ENCODE results near the gene ENPP1. TPM values are rescaled to one million over a fixed set of nuclear protein-coding genes. Genes with fewer than 3 reads are reported as not detected.

ENPP1 gene
- total and polyA plus RNA-seq, 2 of the 4 experiments (the other 2 are of a cell fraction) = 10.9 to 38.9 TPM

GRCh38 chr6:131782764-131783163 lies 25.1 kb upstream of the ENPP1 start:
- H3K4ac ChIP-seq (ENCODE audit: low read depth, low read length) = no peak overlapping the region
- no peak overlapping the region for H2BK20ac ChIP-seq (ENCODE audit: low read depth, low read length)
- H2AK9ac ChIP-seq (replicated peaks; ENCODE audit: low read depth, low read length, poor library complexity) = no peak overlapping the region
- peaks cover 2% of the 10 kb centered on the region; the same call in 1 of the 2 replicates for H3K4me1 ChIP-seq (ENCODE audit: control insufficient read depth, insufficient read depth, low read length)
- H4K8ac ChIP-seq (ENCODE audit: low read depth in 2 of 2, low read length in 2 of 2) = no peak overlapping the region
- no TSS peak for BruUV-seq (replicated peaks)
- no peak overlapping the region for H4K5ac ChIP-seq (ENCODE audit: low read depth, low read length)
- no peaks in the 10 kb centered on the region for H3K36me3 ChIP-seq (ENCODE audit: control insufficient read depth, insufficient read depth, low read length)
- TF ChIP-seq POLR2A (IDR thresholded peaks at IDR 0.05; ENCODE audit: low read depth, low read length) (no peak), CTCF (conservative IDR thresholded peaks at IDR 0.05; ENCODE audit: low read depth, low read length) (no peak), RAD21 (IDR thresholded peaks at IDR 0.05; ENCODE audit: low read length) (no peak), FOS (IDR thresholded peaks at IDR 0.05; ENCODE audit: low read depth, low read length) (no peak), USF2 (IDR thresholded peaks at IDR 0.05; ENCODE audit: low read depth, low read length) (no peak), CHD1 (IDR thresholded peaks at IDR 0.05; ENCODE audit: low read depth, low read length) (no peak), SMC3 (IDR thresholded peaks at IDR 0.05; ENCODE audit: low read depth, low read length) (no peak), MAFK (IDR thresholded peaks at IDR 0.05; ENCODE audit: low read depth, low read length) (no peak), CEBPB (IDR thresholded peaks at IDR 0.05; ENCODE audit: low read depth, low read length) (no peak), BHLHE40 (IDR thresholded peaks at IDR 0.05; ENCODE audit: low read depth, low read length) (no peak), NFE2L2 (IDR thresholded peaks at IDR 0.05; ENCODE audit: low read depth, low read length) (no peak), RCOR1 (IDR thresholded peaks at IDR 0.05; ENCODE audit: insufficient replicate concordance, low read length) (no peak)
- H3K9ac ChIP-seq (ENCODE audit: low read depth, low read length) = no peak overlapping the region
- H2AK5ac ChIP-seq (ENCODE audit: low read depth, low read length) = no peak overlapping the region
- dilution Hi-C loops (cut with HindIII; ENCODE audit: low sequenced_read_pairs, unreplicated experiment) (no loop called here), intact Hi-C loops (cut with micrococcal nuclease) (no loop called here), in situ Hi-C loops (cut with MboI; ENCODE audit: low sequenced_read_pairs) (no loop called here)
- WGBS, 2 experiments (ENCODE audit: extremely low coverage in 2 of 2, insufficient read length in 1 of 2) = 89% methylated on average over 1 of the region's 1 CpG; no CpG with 5 or more reads in 1 of the 2 experiments
- no peak overlapping the region for H3K14ac ChIP-seq (replicated peaks; ENCODE audit: low read depth, low read length)
- no peak for DNase-seq
- no peaks in the 10 kb centered on the region for H3K9me3 ChIP-seq (ENCODE audit: control insufficient read depth, insufficient read depth, low read length)
- POLR2A ChIA-PET (ENCODE audit: unreplicated experiment) = no interaction called here
- H3K9me1 ChIP-seq (ENCODE audit: insufficient read depth, low read length) = peaks cover 3% of the 10 kb centered on the region; the same call in 1 of the 2 replicates
- H3K79me1 ChIP-seq (ENCODE audit: low read depth in 1 of 2, low read length in 2 of 2) = no peaks in the 10 kb centered on the region
- no peak overlapping the region for H3K4me3 ChIP-seq (ENCODE audit: insufficient read depth, low read depth, low read length)
- H3K18ac ChIP-seq (ENCODE audit: low read depth, low read length) = no peak overlapping the region
- no peak overlapping the region for H4K91ac ChIP-seq (ENCODE audit: insufficient read depth, low read depth, low read length)
- H3K4me2 ChIP-seq (ENCODE audit: low read depth, low read length) = no peak overlapping the region
- CTCF ChIA-PET = no interaction called here
- no peak overlapping the region for H2AFZ ChIP-seq (replicated peaks; ENCODE audit: low read length, poor library complexity)
- H3K27me3 ChIP-seq (ENCODE audit: control insufficient read depth, insufficient read depth, low read length) = no peaks in the 10 kb centered on the region; the same call in 1 of the 2 replicates
- H2BK5ac ChIP-seq (ENCODE audit: low read depth, low read length, poor library complexity, severe bottlenecking) = no peak overlapping the region
- no peak overlapping the region for H3K27ac ChIP-seq (ENCODE audit: insufficient read depth, low read length)
- no peak overlapping the region for H2BK15ac ChIP-seq (ENCODE audit: low read depth, low read length)
- ATAC-seq (ENCODE audit: low read depth) = no peak
- no peak overlapping the region for H2BK120ac ChIP-seq (ENCODE audit: low read depth, low read length)
- no peaks in the 10 kb centered on the region for H4K20me1 ChIP-seq (ENCODE audit: insufficient read depth, low read length)
- H3K23ac ChIP-seq (ENCODE audit: low read depth, low read length) = no peak overlapping the region
- no peak overlapping the region for H3K56ac ChIP-seq (ENCODE audit: extremely low read depth, insufficient read depth, low read length)

Measured in IMR-90 (cell line).